Erythroblast (primary cell): ENCODE results near the gene SLC6A11.
A peak's percentile ranks its signal among the peaks of the same experiment; 100 is the strongest.

ENCODE experiments used
- DNase-seq, 2 experiments: peaks; one replicate each; lab custom pipeline; 2025; lab: John Stamatoyannopoulos, UW
- GATA1 ChIP-seq: IDR thresholded peaks from 2 replicates; pipeline ENCODE4 v1.6.1; 2011; ENCODE audit warnings: low read depth, mild to moderate bottlenecking, control low read depth, low read length, moderate library complexity
- POLR2A ChIP-seq: IDR thresholded peaks from 2 replicates; pipeline ENCODE4 v1.6.1; 2011; ENCODE audit warnings: mild to moderate bottlenecking, low read length

The SLC6A11 gene

GRCh38 chr3:10869460-10869859, 53.4 kb downstream of the SLC6A11 start:
- DNase-seq, result no peak
- TF ChIP-seq GATA1 (no peak), POLR2A (no peak)

- no peak for DNase-seq
- TF ChIP-seq GATA1 (no peak), POLR2A (no peak)
These were observed 54.3 kb downstream of the SLC6A11 start for GRCh38 chr3:10870296-10870695.

- DNase-seq, result no peak
- TF ChIP-seq GATA1 (no peak), POLR2A (no peak)
These were observed 57.4 kb downstream of the SLC6A11 start for GRCh38 chr3:10873415-10873814.

GRCh38 chr3:10875914-10876313, 59.9 kb downstream of the SLC6A11 start:
- DNase-seq, result no peak
- TF ChIP-seq GATA1 (no peak), POLR2A (no peak)

GRCh38 chr3:10876661-10877060, 60.6 kb downstream of the SLC6A11 start:
- no peak for TF ChIP-seq GATA1
- TF ChIP-seq POLR2A, result no peak
- DNase-seq, result no peak

- no peak for DNase-seq
- TF ChIP-seq GATA1, result no peak
- no peak for TF ChIP-seq POLR2A
These were observed 66.8 kb downstream of the SLC6A11 start for GRCh38 chr3:10882851-10883250.

GRCh38 chr3:10883478-10884234, 67.6 kb downstream of the SLC6A11 start:
- DNase-seq, result peak; percentile 5 to 35

GRCh38 chr3:10887015-10887414, 71.0 kb downstream of the SLC6A11 start:
- TF ChIP-seq POLR2A, result no peak
- TF ChIP-seq GATA1, result no peak

More at GRCh38 chr3:10883478-10884234, 67.6 kb downstream of the SLC6A11 start:
- TF ChIP-seq POLR2A, result no peak
- TF ChIP-seq GATA1, result no peak

DNA sequence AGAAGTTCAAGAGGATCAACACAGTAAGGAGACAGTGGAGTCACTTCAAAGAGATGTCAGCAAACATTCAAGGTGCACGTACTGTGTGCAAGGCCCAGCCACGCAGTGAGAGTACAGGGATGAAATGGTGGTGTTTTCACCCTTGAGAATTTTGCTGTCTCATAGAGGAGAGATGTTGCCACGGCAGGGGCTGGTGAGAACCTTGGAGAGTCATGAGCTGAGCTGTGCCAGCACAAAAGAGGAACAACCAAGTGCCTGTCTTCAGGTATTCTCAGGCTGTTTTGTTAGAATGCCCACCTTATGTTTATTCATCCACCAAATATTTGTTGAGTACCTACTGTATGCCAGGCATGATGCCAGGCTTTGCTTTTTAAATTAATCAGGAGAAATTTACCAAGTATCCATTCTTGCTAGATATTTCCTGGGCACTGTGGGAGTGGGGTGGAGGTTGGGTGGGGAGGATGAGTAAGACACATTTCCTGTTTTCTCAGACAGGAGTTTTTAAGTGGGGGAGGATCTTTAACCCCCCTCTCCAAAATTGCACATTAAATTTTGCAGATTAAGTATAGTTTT, 72.6 kb downstream of the SLC6A11 start:
- TF ChIP-seq POLR2A (no peak), GATA1 (no peak)
- DNase-seq, result no peak

More at GRCh38 chr3:10887015-10887414, 71.0 kb downstream of the SLC6A11 start:
- no peak for DNase-seq

DNA sequence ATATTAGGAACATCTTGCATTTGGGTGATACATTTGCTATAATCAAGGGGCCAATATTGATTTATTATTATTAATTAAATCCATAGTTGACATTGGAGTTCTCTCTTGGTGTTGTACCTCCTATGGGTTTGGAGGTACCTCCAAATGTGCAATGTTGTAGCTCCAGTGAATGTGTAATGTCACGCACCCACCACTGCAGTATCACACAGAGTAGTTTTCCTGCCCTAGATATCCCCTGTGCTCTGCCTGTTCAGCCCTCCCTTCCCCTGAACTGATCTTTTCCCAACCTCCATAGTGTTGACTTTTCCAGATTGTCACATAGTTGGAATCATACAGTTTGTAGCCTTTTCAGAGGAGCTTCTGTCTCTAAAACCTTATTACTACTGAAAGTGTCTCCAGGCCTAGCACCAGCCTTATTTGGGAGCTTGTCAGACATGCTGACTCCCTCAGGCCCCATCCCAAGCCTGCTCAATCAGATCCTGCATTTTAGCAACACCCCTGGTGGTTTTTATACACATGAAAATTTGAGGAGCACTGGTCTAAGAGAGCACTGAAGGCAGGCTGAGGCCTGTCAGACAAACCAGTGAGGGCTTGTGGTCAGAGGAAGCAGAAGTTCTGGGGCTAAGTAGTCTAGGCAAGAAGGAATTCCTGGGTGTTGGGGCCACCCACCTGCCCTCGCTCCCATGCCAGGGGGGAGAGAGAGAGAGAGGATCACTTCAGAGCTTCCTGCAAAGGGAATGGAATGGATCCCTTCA, 73.4 kb downstream of the SLC6A11 start:
- no peak for DNase-seq
- TF ChIP-seq GATA1, result no peak
- TF ChIP-seq POLR2A, result no peak

GRCh38 chr3:10890665-10891064, 74.6 kb downstream of the SLC6A11 start:
- TF ChIP-seq GATA1 (no peak), POLR2A (no peak)
- no peak for DNase-seq

- DNase-seq, result no peak
- TF ChIP-seq GATA1, result no peak
- TF ChIP-seq POLR2A, result no peak
These were observed 76.6 kb downstream of the SLC6A11 start for GRCh38 chr3:10892622-10893021.

GRCh38 chr3:10901296-10901945, 85.4 kb downstream of the SLC6A11 start:
- DNase-seq, result no peak
- no peak for TF ChIP-seq GATA1
- TF ChIP-seq POLR2A, result no peak
